Activated naive CD4-positive, alpha-beta T cell (primary cell): ENCODE results near the gene NTHL1.

Experiments used
- DNase-seq, 4 experiments: peaks; one replicate each; lab custom pipeline; 2025; lab: John Stamatoyannopoulos, UW

NTHL1 gene

DNA sequence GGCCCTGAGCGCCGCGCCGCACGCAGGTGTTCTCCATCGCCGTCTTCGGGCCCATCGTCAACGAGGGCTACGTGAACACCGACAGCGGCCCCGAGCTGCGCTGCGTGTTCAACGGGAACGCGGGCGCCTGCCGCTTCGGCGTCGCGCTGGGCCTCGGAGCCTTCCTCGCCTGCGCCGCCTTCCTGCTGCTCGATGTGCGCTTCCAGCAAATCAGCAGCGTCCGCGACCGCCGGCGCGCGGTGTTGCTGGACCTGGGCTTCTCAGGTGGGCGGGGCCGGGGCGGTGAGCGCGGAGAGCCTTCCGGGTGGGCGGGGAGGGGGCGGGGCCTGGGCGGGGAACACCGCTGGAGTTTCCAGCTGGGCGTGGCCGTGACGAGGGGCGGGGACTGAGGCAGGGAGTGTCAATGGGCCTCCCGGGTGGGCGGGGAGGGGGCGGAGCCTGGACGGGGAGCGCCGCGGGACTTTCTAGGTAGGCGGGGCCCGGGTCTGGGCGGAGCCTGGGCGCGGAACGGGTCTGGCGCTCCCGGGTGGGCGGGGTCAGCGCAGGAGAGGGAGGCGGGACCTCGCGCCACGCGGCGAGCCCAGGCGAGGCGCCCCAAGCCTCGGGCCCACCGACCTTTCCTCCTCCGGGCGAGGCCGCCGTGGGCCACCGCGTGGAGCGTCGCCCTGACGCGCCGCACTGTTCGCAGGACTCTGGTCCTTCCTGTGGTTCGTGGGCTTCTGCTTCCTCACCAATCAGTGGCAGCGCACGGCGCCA lies 55.5 kb downstream of the NTHL1 start:
- peak; percentile 96 to 99 (median 97) for DNase-seq

DNA sequence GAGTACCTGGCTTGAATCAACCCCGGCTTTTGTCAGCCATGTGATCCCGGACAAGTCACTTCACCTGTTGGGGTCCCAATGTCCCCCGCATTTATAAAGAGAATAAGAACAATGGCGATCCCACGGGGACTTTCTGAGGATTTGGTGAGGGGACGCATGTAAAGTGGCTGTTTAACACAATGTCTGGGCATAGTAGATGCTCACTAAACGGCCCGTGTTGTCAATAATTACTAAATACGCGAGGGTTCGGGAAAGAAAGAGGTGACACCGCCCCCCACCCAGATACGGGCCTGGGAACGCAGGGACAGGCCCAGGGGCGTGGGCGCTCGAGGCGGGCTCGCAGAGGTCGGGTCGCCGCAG lies 56.1 kb downstream of the NTHL1 start:
- no peak for DNase-seq

DNA sequence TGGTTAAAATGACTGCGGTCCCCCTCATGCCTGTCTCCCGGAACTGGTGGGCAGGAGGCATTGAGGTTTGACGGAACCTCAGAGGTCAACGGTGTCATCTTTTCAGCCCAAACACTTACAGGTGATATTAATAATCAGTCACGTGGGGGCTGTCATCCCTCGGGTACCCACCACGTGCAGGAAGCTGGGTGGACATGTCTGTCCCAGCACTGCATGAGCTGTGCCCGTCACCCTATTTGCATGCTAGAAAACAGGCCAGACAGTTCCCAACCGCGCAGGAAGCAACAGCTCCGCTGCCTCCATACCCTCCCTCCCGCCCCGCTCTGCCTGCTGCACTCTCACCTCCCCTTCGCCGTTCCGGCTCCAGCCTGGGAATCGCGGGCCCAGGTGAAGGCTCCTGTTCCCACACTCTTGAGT lies 56.5 kb downstream of the NTHL1 start:
- peak in 2 of 4 experiments; percentile 20 to 33 for DNase-seq

DNA sequence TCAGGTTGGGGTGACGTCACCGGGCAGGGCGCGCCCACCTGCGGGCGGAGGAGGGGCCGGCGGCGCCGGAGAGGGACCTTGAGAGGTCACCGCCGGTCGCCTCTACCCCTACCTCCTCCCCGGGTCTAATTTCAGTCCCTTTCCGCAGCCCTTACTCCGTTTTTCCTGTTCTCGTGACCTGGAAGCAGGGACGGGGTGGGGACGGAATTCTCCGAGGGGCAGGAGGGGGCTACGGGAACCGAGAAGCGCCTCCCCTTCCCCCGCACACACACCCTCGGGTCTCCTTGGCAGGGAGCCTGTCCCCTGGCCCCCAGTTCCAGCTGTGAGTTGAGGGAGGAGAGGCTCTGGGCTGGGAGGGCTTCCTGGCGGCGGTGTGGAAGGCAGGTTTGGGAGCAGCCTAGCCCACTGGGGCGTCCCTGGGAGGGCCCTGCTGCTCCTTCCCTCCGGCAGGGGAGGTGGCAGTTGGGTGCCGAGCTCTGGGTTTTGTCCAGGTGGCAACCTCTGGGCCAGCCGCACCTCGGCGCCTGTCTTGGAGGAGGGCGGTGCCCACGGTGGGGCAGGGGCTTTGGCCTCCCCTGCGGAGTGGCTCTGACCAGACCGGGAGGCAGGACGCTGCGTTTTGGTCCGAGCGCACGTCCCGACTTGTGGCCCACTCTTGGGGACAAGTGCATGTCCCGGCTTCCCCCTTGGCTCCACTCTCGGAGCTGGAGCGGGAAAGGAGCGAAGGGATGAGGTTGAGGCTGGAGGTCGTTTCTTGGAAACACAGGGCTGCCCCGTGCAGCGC lies 57.1 kb downstream of the NTHL1 start:
- no peak for DNase-seq

DNA sequence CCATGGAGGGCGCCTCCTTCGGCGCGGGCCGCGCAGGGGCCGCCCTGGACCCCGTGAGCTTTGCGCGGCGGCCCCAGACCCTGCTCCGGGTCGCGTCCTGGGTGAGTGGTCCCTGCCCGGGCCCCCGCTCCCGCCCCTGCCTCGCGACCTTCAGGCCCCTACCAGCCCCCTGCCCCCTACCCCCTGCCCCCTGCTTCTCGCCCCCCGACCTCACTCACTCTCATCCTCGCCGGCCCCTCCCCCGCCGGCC lies 57.6 kb downstream of the NTHL1 start:
- no peak for DNase-seq
